ENCODE data around the gene TBC1D8B. TPM values are rescaled to one million over a fixed set of nuclear protein-coding genes. Genes with fewer than 3 reads are reported as not detected.

The TBC1D8B gene
- total RNA-seq, 3 donors from 2014 or later = 10.3 to 14.3 (median 11.5) TPM

DNA sequence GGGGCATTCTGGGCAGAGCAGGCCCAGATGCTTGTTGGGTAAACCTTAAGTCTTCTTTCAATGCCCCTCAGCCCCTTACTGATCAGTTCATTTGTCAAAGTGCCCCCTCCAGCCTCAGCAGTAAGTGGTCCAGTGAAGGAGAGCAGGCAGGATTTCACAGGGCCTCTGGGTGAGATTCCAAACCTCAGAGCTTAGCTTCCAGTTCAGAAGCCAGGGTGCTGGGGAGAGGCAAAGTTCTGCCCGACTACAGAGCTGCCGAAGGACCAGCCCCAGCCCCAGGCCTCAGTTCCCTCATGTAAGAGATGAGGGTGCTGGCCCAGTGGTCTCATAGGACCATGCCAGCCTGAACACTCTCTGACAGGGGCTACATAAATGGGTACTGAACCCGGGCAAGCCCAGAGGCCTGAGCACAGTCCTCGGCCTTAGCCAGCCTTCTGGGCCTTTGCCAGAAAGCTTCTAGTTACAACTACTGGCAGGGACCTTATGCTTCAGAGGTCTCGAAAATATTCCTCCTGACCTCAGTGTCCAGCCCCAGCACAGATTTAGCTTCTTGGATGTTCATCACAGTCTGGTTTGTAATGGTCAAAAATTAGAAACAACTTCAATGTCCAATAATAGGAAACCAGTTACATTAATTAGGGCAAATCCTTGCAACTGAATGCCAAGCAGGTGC lies 101.5 kb downstream of the TBC1D8B start:
- intact Hi-C loops (cut with DNase I, micrococcal nuclease) = no loop called here
- Histone ChIP-seq H3K9me3 (no peaks in the 10 kb centered on the region), H3K4me3 (no peak overlapping the region), H3K36me3 (ENCODE audit: low read depth) (no peaks in the 10 kb centered on the region), H3K4me1 (ENCODE audit: low read depth) (no peaks in the 10 kb centered on the region)
- TF ChIP-seq, protein P1, sequence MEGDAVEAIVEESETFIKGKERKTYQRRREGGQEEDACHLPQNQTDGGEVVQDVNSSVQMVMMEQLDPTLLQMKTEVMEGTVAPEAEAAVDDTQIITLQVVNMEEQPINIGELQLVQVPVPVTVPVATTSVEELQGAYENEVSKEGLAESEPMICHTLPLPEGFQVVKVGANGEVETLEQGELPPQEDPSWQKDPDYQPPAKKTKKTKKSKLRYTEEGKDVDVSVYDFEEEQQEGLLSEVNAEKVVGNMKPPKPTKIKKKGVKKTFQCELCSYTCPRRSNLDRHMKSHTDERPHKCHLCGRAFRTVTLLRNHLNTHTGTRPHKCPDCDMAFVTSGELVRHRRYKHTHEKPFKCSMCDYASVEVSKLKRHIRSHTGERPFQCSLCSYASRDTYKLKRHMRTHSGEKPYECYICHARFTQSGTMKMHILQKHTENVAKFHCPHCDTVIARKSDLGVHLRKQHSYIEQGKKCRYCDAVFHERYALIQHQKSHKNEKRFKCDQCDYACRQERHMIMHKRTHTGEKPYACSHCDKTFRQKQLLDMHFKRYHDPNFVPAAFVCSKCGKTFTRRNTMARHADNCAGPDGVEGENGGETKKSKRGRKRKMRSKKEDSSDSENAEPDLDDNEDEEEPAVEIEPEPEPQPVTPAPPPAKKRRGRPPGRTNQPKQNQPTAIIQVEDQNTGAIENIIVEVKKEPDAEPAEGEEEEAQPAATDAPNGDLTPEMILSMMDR (IDR thresholded peaks at IDR 0.05) = no peak
- no peak for ATAC-seq
- DNase-seq = no peak

DNA sequence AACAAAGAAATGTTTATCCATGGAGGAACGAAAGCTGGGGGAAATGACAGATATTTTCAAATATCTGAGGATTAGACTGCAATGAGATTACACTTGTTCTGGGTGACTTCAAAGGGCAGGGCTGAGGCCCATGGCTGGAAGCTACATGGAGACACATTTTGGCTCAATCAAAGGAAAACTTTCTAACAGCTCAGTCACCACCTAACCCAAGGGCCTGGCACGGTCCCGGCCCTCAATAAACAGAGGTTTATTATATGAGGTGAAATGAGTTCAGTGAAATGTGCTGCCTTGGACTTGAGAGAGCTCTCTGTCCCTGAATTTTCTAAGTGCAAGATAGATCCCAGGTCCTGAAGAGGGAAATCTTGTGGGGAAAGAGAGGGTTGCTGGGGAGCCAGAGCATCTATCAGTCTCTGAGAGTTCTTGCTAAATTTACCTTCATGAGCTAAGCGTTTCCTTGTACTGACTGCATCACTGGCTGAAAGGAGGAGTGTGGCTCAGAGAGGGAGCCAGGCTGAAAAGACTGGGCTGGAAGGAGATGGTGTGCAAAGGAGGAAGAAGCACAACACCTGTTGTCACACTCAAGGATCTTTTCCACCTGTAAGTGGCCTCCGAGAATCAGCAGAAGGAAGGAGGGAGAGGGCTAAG lies 102.7 kb downstream of the TBC1D8B start:
- peak; percentile 63 for ATAC-seq
- Histone ChIP-seq H3K9me3 (no peaks in the 10 kb centered on the region), H3K36me3 (ENCODE audit: low read depth) (no peaks in the 10 kb centered on the region), H3K4me3 (no peak overlapping the region), H3K4me1 (ENCODE audit: low read depth) (no peaks in the 10 kb centered on the region)
- intact Hi-C loops (cut with DNase I, micrococcal nuclease) = no loop called here
- TF ChIP-seq, protein P1 (IDR thresholded peaks at IDR 0.05) = no peak
- peak in 1 of 3 donors; percentile 8 for DNase-seq

DNA sequence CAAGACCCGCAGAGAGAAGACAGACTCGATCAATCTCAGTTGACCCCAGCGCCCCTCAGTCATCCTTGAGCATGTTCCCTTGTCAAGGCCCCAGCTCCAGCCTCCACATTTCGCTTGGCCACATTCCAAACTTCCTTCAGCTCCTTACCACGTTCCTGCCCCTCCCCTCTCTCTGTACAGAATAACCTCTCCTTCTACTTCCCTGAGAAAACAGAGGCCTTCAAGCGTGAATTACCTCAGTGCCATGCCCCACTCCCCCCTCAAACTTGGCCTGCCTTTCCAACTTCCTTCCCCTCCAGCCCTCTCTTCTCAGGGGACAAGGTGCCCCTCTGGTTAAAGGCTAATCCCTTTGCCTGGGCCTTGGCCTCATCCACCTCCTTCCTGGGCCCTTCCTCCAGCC lies 103.9 kb downstream of the TBC1D8B start:
- TF ChIP-seq, protein P1 (IDR thresholded peaks at IDR 0.05) = no peak
- H3K36me3 ChIP-seq (ENCODE audit: low read depth) = no peaks in the 10 kb centered on the region
- DNase-seq (peak in 1 of 3 donors; percentile 30), ATAC-seq (peak; percentile 69)
- intact Hi-C loops (cut with DNase I, micrococcal nuclease) = no loop called here
- H3K4me3 ChIP-seq = no peak overlapping the region
- H3K4me1 ChIP-seq (ENCODE audit: low read depth) = no peaks in the 10 kb centered on the region
- H3K9me3 ChIP-seq = no peaks in the 10 kb centered on the region

DNA sequence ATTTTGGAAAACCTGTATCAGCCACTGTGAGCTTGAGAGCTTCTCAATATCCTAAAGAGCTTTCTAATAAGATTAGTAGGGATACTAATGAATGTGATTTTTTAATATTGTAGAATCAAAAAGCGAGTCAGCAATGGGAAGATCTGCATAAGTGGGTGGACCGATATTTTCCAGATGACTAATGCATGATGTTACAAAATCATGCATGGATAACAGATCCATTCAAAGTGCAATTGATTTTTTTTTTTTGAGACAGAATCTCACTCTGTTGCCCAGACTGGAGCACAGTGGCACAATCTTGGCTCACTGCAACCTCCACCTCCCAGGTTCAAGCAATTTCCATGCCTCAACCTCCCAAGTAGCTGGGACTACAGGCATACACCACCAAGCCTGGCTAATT lies 110.4 kb downstream of the TBC1D8B start:
- H3K36me3 ChIP-seq (ENCODE audit: low read depth) = no peaks in the 10 kb centered on the region
- DNase-seq (no peak), ATAC-seq (no peak)
- H3K9me3 ChIP-seq = no peaks in the 10 kb centered on the region
- no peak overlapping the region for H3K4me3 ChIP-seq
- TF ChIP-seq, protein P1 (IDR thresholded peaks at IDR 0.05) = no peak
- no peaks in the 10 kb centered on the region for H3K4me1 ChIP-seq (ENCODE audit: low read depth)
- intact Hi-C loops (cut with DNase I, micrococcal nuclease) = no loop called here

DNA sequence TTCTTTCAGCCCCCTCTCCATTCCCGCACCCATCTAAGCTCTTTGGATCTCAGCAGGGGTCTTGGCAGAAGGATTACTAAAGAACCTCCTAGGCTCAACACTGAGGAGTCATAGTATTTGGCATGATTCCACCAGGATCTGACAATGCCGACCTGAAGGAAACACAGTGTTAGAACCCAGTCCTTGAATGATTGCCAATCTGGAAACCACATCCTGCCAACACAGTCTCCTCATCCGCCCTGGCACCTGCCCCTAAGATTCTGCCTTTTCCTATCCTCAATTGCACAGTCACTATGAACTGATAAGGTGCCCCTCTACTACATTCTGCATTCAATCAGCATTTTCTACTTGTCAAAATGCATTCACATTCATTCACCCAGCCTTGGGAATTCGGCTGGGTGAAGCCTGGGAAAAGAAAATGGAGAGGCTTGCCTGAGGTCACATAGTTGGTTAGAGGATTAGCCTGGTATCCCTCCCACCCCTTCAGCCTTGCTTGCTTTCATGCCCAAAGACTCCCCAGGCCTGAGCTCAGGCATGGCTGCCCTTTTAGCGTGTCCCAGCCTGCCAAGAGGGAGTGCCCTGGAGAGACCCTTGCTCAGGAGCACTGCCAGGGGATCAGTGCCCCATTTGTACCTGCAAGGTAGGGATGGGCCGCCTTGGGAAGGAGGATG lies 115.5 kb downstream of the TBC1D8B start:
- Histone ChIP-seq H3K4me1 (ENCODE audit: low read depth) (no peaks in the 10 kb centered on the region), H3K9me3 (no peaks in the 10 kb centered on the region), H3K4me3 (no peak overlapping the region), H3K36me3 (ENCODE audit: low read depth) (no peaks in the 10 kb centered on the region)
- ATAC-seq (peak; percentile 45), DNase-seq (no peak)
- intact Hi-C loops (cut with DNase I, micrococcal nuclease) = no loop called here
- TF ChIP-seq, protein P1 (IDR thresholded peaks at IDR 0.05) = no peak

Measured in mucosa of descending colon (tissue), 3 donors.